GM21723 (cell line): Measurements from ENCODE around the gene HYCC1.
A peak's percentile ranks its signal among the peaks of the same experiment; 100 is the strongest.
"Not testable (repeated sequence)": the region's sequence is repeated elsewhere in the genome, so short reads cannot be mapped to it uniquely, and the experiment has no call there.

Experiments used
- ATAC-seq: cut with Tn5 transposase; IDR thresholded peaks from one replicate; pipeline ENCODE4 v1.9.1; 2021; ENCODE audit warnings: mild to moderate bottlenecking, moderate library complexity; ENCODE audit not compliant: unreplicated experiment

HYCC1 gene

DNA sequence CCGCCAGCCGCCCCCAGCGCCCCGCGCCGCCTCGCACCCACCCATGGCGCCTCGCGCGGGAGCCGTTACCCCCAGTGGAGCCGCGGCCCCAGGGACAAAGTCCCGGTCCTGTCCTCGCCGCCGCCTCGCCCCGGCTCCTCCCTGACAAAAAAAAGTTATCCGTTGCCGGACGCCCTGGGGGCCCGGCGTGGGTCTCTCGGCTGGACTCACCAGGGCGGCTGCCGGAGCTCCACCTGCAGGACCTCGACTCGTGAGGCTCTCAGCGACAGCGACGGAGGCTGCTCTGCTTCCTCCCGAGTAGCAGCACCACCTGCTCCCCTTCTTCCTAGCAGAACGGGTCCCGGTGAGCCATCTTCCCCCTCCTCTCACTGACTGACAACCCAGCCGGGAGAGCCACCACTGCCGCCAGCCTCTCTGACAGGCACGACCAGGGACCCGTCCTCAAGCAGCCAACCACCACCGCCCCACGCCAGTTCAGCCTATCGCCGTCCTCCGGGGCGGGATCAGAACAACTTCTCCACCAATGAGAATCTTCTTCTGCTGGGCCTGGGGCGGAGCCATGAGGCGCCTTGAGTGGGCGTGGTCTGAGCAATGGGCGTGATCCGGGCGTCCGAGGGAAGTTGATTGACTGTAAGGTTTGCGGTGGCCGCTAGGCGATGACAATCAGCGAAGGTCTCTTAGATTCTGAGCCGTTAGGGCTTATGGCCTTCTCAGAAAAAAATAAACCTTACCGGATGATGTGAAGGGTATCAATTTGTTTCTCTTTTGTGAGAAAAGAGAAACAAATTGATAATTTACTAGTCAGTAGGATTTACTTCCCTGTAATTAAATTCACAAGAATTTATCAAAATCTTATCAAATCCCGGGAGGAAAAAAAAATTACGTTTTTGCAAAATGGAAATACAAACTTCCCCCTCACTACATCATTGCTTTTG is at the start of gene HYCC1:
TSS of gene HYCC1 (minus strand) at position 416 of the 935 bp plus-strand sequence. CDS start 23,019 bp downstream, outside the sequence.
- ATAC-seq: peak; percentile 92

GRCh38 chr7:23062452-23062851 is 48.5 kb upstream of the HYCC1 start:
- no peak for ATAC-seq

DNA sequence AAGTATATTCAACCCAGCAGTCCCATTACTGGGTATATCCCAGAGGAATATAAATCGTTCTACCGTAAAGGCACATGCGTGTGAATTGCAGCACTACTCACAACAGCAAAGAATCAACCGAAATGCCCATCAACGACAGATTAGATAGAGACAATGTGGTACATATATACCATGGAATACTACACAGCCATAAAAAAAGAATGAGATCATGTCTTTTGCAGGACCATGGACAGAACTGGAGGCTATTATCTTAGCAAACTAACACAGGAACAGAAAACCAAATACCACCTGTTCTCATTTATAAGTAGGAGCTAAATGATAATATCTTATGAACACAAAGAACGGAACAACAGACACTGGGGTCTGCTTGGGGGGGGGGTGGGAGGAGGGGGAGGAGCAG is 47.4 kb upstream of the HYCC1 start:
- no peak for ATAC-seq

GRCh38 chr7:23058408-23059096 is 44.6 kb upstream of the HYCC1 start:
- no peak for ATAC-seq

DNA sequence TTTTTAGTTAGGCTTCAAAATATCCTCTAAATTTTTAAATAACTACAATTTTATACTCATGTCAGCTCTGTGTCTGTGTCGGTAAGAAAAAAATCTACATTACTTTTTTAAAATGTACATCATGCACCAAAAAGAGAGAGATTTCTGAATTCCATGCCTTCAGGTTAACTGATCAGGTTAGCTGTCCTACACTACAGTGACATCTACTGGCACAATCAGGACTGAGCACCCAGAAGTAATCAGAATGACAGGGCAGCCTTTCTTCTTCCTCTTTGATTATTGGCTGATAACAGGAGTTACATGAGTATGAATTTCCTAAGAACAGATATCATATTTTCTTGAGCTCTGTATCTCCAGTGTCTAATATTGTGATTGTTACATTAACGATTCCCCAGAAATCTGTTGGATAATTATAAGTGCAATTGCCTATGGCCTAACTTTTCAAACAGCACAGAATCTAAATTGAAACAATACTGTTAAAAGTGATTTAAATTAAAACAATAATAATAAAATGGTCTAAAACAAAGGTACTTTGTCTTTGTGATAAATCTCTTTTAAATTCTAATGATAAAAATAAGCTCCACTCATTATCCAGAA is 41.8 kb upstream of the HYCC1 start:
- peak; percentile 91 for ATAC-seq

GRCh38 chr7:23051124-23051485 is 37.2 kb upstream of the HYCC1 start:
- ATAC-seq: not testable (repeated sequence)

- not testable (repeated sequence) for ATAC-seq
Measured at GRCh38 chr7:23046336-23046735, 32.4 kb upstream of the HYCC1 start.

- ATAC-seq: not testable (repeated sequence)
Measured at GRCh38 chr7:23045086-23045485, 31.2 kb upstream of the HYCC1 start.

DNA sequence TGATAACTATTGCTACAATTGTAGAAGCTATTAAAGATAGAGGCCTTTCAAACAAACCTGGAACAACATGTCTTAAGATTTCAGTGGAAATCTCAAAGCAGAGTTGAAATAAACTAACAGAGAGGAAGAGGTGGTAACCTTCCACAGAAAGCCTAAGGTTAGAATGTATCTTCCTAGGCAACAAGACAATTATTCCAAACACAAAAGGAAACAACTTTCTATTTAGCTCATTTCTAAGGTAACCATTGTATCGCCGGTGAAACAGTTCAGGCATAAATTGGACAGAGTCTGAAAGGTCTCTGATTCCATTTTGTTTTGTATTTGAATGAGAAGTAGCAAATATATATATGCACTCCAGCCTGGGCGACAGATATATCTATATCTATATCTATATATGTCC is 30.7 kb upstream of the HYCC1 start:
- ATAC-seq: no peak

- no peak for ATAC-seq
Measured at GRCh38 chr7:23043441-23043840, 29.5 kb upstream of the HYCC1 start.

GRCh38 chr7:23039674-23040073 is 25.7 kb upstream of the HYCC1 start:
- ATAC-seq: not testable (repeated sequence)

GRCh38 chr7:23035542-23036371 is 21.8 kb upstream of the HYCC1 start:
- not testable (repeated sequence) for ATAC-seq

GRCh38 chr7:23027261-23027660 is 13.3 kb upstream of the HYCC1 start:
- ATAC-seq: no peak

DNA sequence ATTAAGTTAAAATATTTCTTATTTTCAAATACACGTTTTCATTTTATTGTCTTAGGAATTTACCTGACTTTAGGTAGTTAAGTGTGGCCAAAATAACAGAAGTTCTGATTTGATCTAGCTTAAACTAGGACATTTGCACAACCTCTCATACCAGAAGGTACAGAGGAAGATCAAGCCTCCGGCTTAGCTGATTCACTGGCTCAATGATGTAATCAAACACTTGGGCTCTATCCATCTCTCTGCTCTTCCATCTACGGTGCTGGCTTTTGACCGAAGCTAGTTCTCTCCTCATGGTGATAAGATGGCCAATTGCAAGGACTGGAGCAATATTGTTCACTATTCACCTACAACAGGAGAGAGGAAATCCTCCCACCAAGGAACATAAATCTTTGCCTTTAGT is 12.2 kb upstream of the HYCC1 start:
- ATAC-seq: no peak

DNA sequence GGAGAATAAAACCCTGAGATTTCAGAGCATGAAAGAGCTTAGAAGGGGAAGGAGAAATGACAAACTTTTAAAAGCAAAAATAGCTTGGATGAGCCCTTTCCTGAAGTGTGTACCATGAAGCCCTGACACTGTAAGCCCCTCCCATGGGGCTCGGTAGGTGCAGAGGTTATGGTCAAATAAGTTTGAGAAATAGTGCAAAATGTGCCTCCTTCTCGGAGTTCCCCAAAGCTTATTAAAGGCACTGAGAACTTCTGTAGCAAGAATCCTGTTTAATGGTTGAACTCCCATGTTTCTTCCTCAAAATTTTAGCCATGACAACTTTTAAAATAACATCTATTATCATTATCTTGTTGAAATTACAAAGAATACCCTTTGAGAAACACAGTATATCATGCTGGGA is 10.5 kb upstream of the HYCC1 start:
- no peak for ATAC-seq

DNA sequence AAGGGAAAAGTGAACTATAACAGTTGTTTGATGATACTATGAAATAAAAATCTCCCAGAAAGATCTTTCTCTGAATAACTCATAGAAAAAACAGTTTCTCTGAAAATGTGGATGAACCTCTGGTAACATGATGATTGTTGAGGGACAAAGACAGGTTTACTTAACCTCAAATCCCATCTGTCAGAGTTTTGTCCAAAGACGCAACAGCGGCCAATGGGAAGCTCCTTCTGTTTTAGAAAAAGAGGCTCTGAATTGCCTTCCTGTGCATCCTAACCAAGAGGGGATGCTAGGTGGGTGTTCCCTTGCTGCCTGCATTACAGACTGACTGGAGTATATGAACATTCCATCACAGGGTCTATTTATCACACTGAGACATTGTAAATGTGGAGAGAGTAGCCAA is 8.9 kb upstream of the HYCC1 start:
- no peak for ATAC-seq

- ATAC-seq: no peak
Measured at GRCh38 chr7:23022258-23022769, 8.4 kb upstream of the HYCC1 start.

DNA sequence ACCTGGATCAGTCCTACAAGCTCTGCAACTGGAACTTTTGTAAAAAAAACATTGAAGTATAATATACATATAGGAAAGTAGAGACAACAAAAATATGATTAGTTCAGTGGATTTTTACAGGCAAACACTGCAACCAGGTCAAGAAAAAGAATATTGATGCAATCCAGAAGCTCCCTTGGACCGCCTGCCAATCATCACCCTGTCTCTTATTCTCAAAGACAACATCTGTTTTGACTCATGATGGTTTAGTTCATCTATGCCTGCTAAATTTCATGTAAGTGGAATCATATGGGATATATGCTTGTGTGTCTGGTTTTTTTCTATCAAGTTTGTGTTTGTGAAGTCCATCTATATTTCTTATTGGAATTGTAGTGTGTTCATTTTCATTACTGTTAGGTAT is 7.7 kb upstream of the HYCC1 start:
- no peak for ATAC-seq

GRCh38 chr7:23020742-23021401 is 6.9 kb upstream of the HYCC1 start:
- ATAC-seq: no peak

GRCh38 chr7:23018750-23019149 is 4.8 kb upstream of the HYCC1 start:
- no peak for ATAC-seq
